Amniotic stem cell (primary cell): ENCODE results near the gene DSTN.

Experiments used
- DNase-seq: peaks from one replicate; lab custom pipeline; 2025; lab: John Stamatoyannopoulos, UW

Gene DSTN

GRCh38 chr20:17612287-17612991 is 42.6 kb downstream of the DSTN start:
- peak; percentile 31 for DNase-seq

- DNase-seq = no peak
Observed at GRCh38 chr20:17612992-17613327, 43.1 kb downstream of the DSTN start.

- no peak for DNase-seq
Observed at GRCh38 chr20:17613328-17614175, 43.7 kb downstream of the DSTN start.

GRCh38 chr20:17614176-17614811 is 44.4 kb downstream of the DSTN start:
- no peak for DNase-seq

- DNase-seq = no peak
Observed at GRCh38 chr20:17614812-17615644, 45.2 kb downstream of the DSTN start.

GRCh38 chr20:17615645-17616479 is 46.0 kb downstream of the DSTN start:
- no peak for DNase-seq

GRCh38 chr20:17616480-17617211 is 46.8 kb downstream of the DSTN start:
- no peak for DNase-seq

GRCh38 chr20:17617212-17617867 is 47.5 kb downstream of the DSTN start:
- no peak for DNase-seq

GRCh38 chr20:17617868-17618672 is 48.2 kb downstream of the DSTN start:
- DNase-seq = no peak

- DNase-seq = no peak
Observed at GRCh38 chr20:17618673-17619013, 48.8 kb downstream of the DSTN start.

- no peak for DNase-seq
Observed at GRCh38 chr20:17619351-17620093, 49.6 kb downstream of the DSTN start.

- DNase-seq = no peak
Observed at GRCh38 chr20:17620371-17621228, 50.7 kb downstream of the DSTN start.

GRCh38 chr20:17621229-17621968 is 51.5 kb downstream of the DSTN start:
- DNase-seq = no peak

- DNase-seq = no peak
Observed at GRCh38 chr20:17622086-17622850, 52.4 kb downstream of the DSTN start.

- no peak for DNase-seq
Observed at GRCh38 chr20:17622851-17623508, 53.1 kb downstream of the DSTN start.
